ENCODE measurements around the gene PLCD1.

DNA sequence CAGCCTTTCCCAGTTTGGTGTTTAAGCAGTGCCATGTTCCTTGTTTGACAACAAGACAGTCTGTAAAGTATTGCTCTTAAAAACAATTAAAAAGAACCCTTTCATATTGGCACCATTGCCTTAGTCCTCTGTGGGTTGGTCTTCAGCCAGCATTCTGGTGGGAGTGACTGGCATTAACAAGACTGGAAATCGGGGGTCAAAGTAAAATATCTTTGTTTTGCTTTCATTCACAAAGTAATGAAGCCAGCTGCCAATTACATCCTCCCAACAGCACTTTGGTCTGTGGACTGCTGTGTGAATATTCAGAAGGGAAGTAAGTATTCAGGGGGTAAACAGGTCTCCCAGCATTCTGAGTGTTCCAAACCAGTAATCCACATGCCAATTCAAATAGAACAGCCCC is 47.1 kb downstream of the PLCD1 start:
- TF ChIP-seq, protein P1, sequence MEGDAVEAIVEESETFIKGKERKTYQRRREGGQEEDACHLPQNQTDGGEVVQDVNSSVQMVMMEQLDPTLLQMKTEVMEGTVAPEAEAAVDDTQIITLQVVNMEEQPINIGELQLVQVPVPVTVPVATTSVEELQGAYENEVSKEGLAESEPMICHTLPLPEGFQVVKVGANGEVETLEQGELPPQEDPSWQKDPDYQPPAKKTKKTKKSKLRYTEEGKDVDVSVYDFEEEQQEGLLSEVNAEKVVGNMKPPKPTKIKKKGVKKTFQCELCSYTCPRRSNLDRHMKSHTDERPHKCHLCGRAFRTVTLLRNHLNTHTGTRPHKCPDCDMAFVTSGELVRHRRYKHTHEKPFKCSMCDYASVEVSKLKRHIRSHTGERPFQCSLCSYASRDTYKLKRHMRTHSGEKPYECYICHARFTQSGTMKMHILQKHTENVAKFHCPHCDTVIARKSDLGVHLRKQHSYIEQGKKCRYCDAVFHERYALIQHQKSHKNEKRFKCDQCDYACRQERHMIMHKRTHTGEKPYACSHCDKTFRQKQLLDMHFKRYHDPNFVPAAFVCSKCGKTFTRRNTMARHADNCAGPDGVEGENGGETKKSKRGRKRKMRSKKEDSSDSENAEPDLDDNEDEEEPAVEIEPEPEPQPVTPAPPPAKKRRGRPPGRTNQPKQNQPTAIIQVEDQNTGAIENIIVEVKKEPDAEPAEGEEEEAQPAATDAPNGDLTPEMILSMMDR (IDR thresholded peaks at IDR 0.05): no peak
- TF ChIP-seq EZH2 (IDR thresholded peaks at IDR 0.05) (no peak), EZH2phosphoT487 (IDR thresholded peaks at IDR 0.05) (no peak)

All from neural progenitor cell (in vitro differentiated cells).